WTC11 (cell line): Measurements from ENCODE around the gene STUM. TPM values are rescaled to one million over a fixed set of nuclear protein-coding genes. Genes with fewer than 3 reads are reported as not detected.

Source experiments
- ATAC-seq: fragments of 200-7000 bp; cut with Tn5 transposase; 2 replicates; pipeline ENCODE4 v1.10.0; 2021; ENCODE audit warnings: mild to moderate bottlenecking, moderate library complexity
- CTCF ChIA-PET: fragments of 300-600 bp; sonication (Branson Sonifier 250); formaldehyde crosslinking; loops from one replicate; lab custom pipeline; 2021; ENCODE audit warnings: antibody characterized with exemption; lab: Charles Lee
- POLR2A ChIA-PET: fragments of 350-600 bp; sonication (Branson Sonifier 250); formaldehyde crosslinking; loops from one replicate; lab custom pipeline; 2021; ENCODE audit warnings: antibody characterized with exemption; lab: Charles Lee
- DNase-seq: peaks from one replicate; pipeline ENCODE4 v3.0.0; 2021; ENCODE audit warnings: low spot score
- H3K27ac Mint-ChIP-seq: 2 replicates; pipeline ENCODE4 v1.8.0; 2021; ENCODE audit warnings: mixed read lengths
- H3K27me3 Mint-ChIP-seq: 2 replicates; pipeline ENCODE4 v1.8.0; 2021; ENCODE audit warnings: low read depth, mild to moderate bottlenecking, moderate library complexity, mixed read lengths
- H3K36me3 Mint-ChIP-seq: 2 replicates; pipeline ENCODE4 v1.8.0; 2021; ENCODE audit warnings: mixed read lengths
- H3K4me1 Mint-ChIP-seq: 2 replicates; pipeline ENCODE4 v1.8.0; 2022; ENCODE audit warnings: mixed read lengths
- H3K4me3 Mint-ChIP-seq: 2 replicates; pipeline ENCODE4 v1.8.0; 2021; ENCODE audit warnings: mild to moderate bottlenecking, moderate library complexity, mixed read lengths
- H3K9me3 Mint-ChIP-seq: 2 replicates; pipeline ENCODE4 v1.8.0; 2021; ENCODE audit warnings: mixed read lengths
- ARID4B ChIP-seq: sonication (generic); formaldehyde crosslinking; IDR thresholded peaks from 2 replicates; pipeline ENCODE4 v1.8.0; 2023; ENCODE audit warnings: missing genetic modification reagents, mild to moderate bottlenecking, borderline replicate concordance
- ATF2 ChIP-seq: sonication (generic); formaldehyde crosslinking; IDR thresholded peaks from 2 replicates; pipeline ENCODE4 v1.8.1; 2022; ENCODE audit warnings: low read depth, missing genetic modification reagents, borderline replicate concordance
- ZNF263 ChIP-seq: sonication (generic); formaldehyde crosslinking; IDR thresholded peaks from 2 replicates; pipeline ENCODE4 v1.8.1; 2022; ENCODE audit warnings: low read depth, mild to moderate bottlenecking, moderate library complexity, missing genetic modification reagents
- ZNF281 ChIP-seq: sonication (generic); formaldehyde crosslinking; IDR thresholded peaks from 2 replicates; pipeline ENCODE4 v1.8.0; 2023; ENCODE audit warnings: mild to moderate bottlenecking, missing genetic modification reagents
- ZNF512 ChIP-seq: sonication (generic); formaldehyde crosslinking; IDR thresholded peaks from 2 replicates; pipeline ENCODE4 v1.8.1; 2022; ENCODE audit warnings: missing genetic modification reagents, borderline replicate concordance
- total RNA-seq: library from RNA; stranded (reverse); gene quantifications from 3 replicates; pipeline ENCODE4 v1.2.3, GENCODE V29; 2021

Gene STUM
- total RNA-seq, 1 experiment from 2014 or later, result 2.5 TPM

GRCh38 chr1:226576601-226577000 is 28.0 kb downstream of the STUM start:
- ATAC-seq (no peak), DNase-seq (no peak)

More at GRCh38 chr1:226576601-226577000, 28.0 kb downstream of the STUM start:
- ChIA-PET CTCF (interaction anchor here (1.2 to 1.6 kb wide), 2 partner anchors 32 to 119 kb away, joined by 4 to 6 read pairs; no protein-coding TSS in a partner anchor), POLR2A (no interaction called here)
- H3K4me1 Mint-ChIP-seq, result peaks cover 5% of the 10 kb centered on the region
- no peak overlapping the region for H3K4me3 Mint-ChIP-seq
- peaks cover 4% of the 10 kb centered on the region; the same call in 1 of the 2 replicates for H3K9me3 Mint-ChIP-seq
- TF ChIP-seq ZNF263 (CRISPR knock-in tag) (no peak), ATF2 (CRISPR knock-in tag) (no peak), ARID4B (CRISPR knock-in tag) (no peak), ZNF512 (CRISPR knock-in tag) (no peak), ZNF281 (CRISPR knock-in tag) (no peak)
- H3K36me3 Mint-ChIP-seq, result no peaks in the 10 kb centered on the region
- H3K27me3 Mint-ChIP-seq, result no peaks in the 10 kb centered on the region
- H3K27ac Mint-ChIP-seq, result no peak overlapping the region
